Neural cell (in vitro differentiated cells): ENCODE measurements around the gene KRT86.

Experiments used
- CTCF ChIP-seq: fragments of 450-650 bp; IDR thresholded peaks from 2 replicates; pipeline ENCODE4 v1.5.1; 2014; ENCODE audit warnings: antibody characterized with exemption, mild to moderate bottlenecking, moderate library complexity; ENCODE audit not compliant: poor library complexity, severe bottlenecking
- EZH2 ChIP-seq: fragments of 200-600, 300-800 bp; shearing (Covaris generic), sonication (generic); IDR thresholded peaks from 2 replicates; pipeline ENCODE4 v1.6.1; 2014; ENCODE audit warnings: antibody characterized with exemption, low read length, borderline replicate concordance, mild to moderate bottlenecking; ENCODE audit not compliant: insufficient read depth, poor library complexity, severe bottlenecking
- POLR2AphosphoS5 ChIP-seq: IDR thresholded peaks from 2 replicates; pipeline ENCODE4 v1.6.1; 2012
- RAD21 ChIP-seq: fragments of 450-650 bp; conservative IDR thresholded peaks from 2 replicates; pipeline ENCODE4 v1.6.1; 2014; ENCODE audit warnings: antibody characterized with exemption, mild to moderate bottlenecking, moderate library complexity

GRCh38 chr12:52236386-52237050, 37.9 kb upstream of the KRT86 start:
- TF ChIP-seq CTCF: no peak
- no peak for TF ChIP-seq EZH2
- no peak for TF ChIP-seq POLR2AphosphoS5
- TF ChIP-seq RAD21: no peak
